Measurements from ENCODE around the gene GPR108. TPM values are rescaled to one million over a fixed set of nuclear protein-coding genes. Genes with fewer than 3 reads are reported as not detected.
"Not testable (repeated sequence)": the region's sequence is repeated elsewhere in the genome, so short reads cannot be mapped to it uniquely, and the experiment has no call there.

GPR108 gene
- total RNA-seq, 4 donors from 2014 or later, result 38.2 to 61.7 (median 48.2) TPM

GRCh38 chr19:6767357-6768235, 30.2 kb upstream of the GPR108 start, which contains the start of gene SH2D3A:
SH2D3A (minus strand) TSS chr19:6767435; CDS start chr19:6763748, 3,687 bp downstream.
- intact Hi-C loops (cut with DNase I), result no loop called here
- Histone ChIP-seq H3K4me1 (peaks cover 17 to 22% (median 21%) of the 10 kb centered on the region in 4 donors), H3K9me3 (no peaks in the 10 kb centered on the region), H3K36me3 (no peaks in the 10 kb centered on the region), H3K27me3 (peaks cover 0 to 81% (median 20%) of the 10 kb centered on the region in 4 donors), H3K27ac (replicated peaks in 1 of 4) (peak within 1 kb of the TSS in 2 of 4 donors; percentile 10 to 28), H3K4me3 (peak within 1 kb of the TSS; percentile 21 to 55 (median 38))
- no peak for DNase-seq (ENCODE audit: extremely low spot score)
- 7% methylated on average over 41 of the region's 47 CpGs for WGBS
- TF ChIP-seq CTCF (IDR thresholded peaks at IDR 0.05) (no peak), POLR2A (IDR thresholded peaks at IDR 0.05; ENCODE audit: low read depth) (no peak), EP300 (IDR thresholded peaks at IDR 0.05) (no peak), POLR2AphosphoS5 (IDR thresholded peaks at IDR 0.05) (no peak)

- H3K27me3 ChIP-seq, result peaks cover 0 to 75% (median 20%) of the 10 kb centered on the region in 4 donors
- H3K27ac ChIP-seq (replicated peaks in 1 of 4), result peak overlapping the region in 1 of 4 donors; percentile 28
- peaks cover 17 to 22% (median 21%) of the 10 kb centered on the region in 4 donors for H3K4me1 ChIP-seq
- H3K4me3 ChIP-seq, result peak overlapping the region; percentile 21 to 55 (median 38)
- DNase-seq (ENCODE audit: extremely low spot score), result no peak
- WGBS, result 2% methylated on average over 9 of the region's 15 CpGs
- H3K36me3 ChIP-seq, result no peaks in the 10 kb centered on the region
- TF ChIP-seq CTCF (IDR thresholded peaks at IDR 0.05) (no peak), POLR2A (IDR thresholded peaks at IDR 0.05; ENCODE audit: low read depth) (no peak), EP300 (IDR thresholded peaks at IDR 0.05) (no peak), POLR2AphosphoS5 (IDR thresholded peaks at IDR 0.05) (no peak)
- intact Hi-C loops (cut with DNase I), result no loop called here
- no peaks in the 10 kb centered on the region for H3K9me3 ChIP-seq
Observed at GRCh38 chr19:6767081-6767356, 29.6 kb upstream of the GPR108 start.

GRCh38 chr19:6766357-6767080, 29.1 kb upstream of the GPR108 start:
- no peaks in the 10 kb centered on the region for H3K36me3 ChIP-seq
- no peak for DNase-seq (ENCODE audit: extremely low spot score)
- H3K9me3 ChIP-seq, result no peaks in the 10 kb centered on the region
- peak overlapping the region in 1 of 4 donors; percentile 28 for H3K27ac ChIP-seq (replicated peaks in 1 of 4)
- peak overlapping the region; percentile 21 to 55 (median 38) for H3K4me3 ChIP-seq
- intact Hi-C loops (cut with DNase I), result no loop called here
- peaks cover 0 to 77% (median 20%) of the 10 kb centered on the region in 4 donors for H3K27me3 ChIP-seq
- 26% methylated on average over 16 of the region's 16 CpGs for WGBS
- TF ChIP-seq POLR2A (IDR thresholded peaks at IDR 0.05; ENCODE audit: low read depth), result no peak
- TF ChIP-seq POLR2AphosphoS5 (IDR thresholded peaks at IDR 0.05), result no peak
- TF ChIP-seq CTCF (IDR thresholded peaks at IDR 0.05), result no peak
- TF ChIP-seq EP300 (IDR thresholded peaks at IDR 0.05), result no peak
- H3K4me1 ChIP-seq, result peaks cover 17 to 22% (median 21%) of the 10 kb centered on the region in 4 donors

GRCh38 chr19:6765738-6766356, 28.5 kb upstream of the GPR108 start:
- H3K4me1 ChIP-seq, result peaks cover 17 to 22% (median 21%) of the 10 kb centered on the region in 4 donors
- H3K27me3 ChIP-seq, result peaks cover 0 to 80% (median 20%) of the 10 kb centered on the region in 4 donors
- H3K36me3 ChIP-seq, result no peaks in the 10 kb centered on the region
- H3K9me3 ChIP-seq, result no peaks in the 10 kb centered on the region
- H3K27ac ChIP-seq (replicated peaks in 1 of 4), result no peak overlapping the region
- 53% methylated on average over 5 of the region's 8 CpGs for WGBS
- H3K4me3 ChIP-seq, result no peak overlapping the region
- no peak for TF ChIP-seq CTCF (IDR thresholded peaks at IDR 0.05)
- no peak for TF ChIP-seq POLR2A (IDR thresholded peaks at IDR 0.05; ENCODE audit: low read depth)
- TF ChIP-seq EP300 (IDR thresholded peaks at IDR 0.05), result no peak
- no peak for TF ChIP-seq POLR2AphosphoS5 (IDR thresholded peaks at IDR 0.05)
- no peak for DNase-seq (ENCODE audit: extremely low spot score)
- intact Hi-C loops (cut with DNase I), result no loop called here

GRCh38 chr19:6762253-6762797, 24.9 kb upstream of the GPR108 start:
- not testable (repeated sequence) for H3K36me3 ChIP-seq
- peaks cover 12 to 16% (median 14%) of the 10 kb centered on the region in 4 donors for H3K4me1 ChIP-seq

More at GRCh38 chr19:6762253-6762797, 24.9 kb upstream of the GPR108 start:
- H3K9me3 ChIP-seq; intact Hi-C loops (cut with DNase I); DNase-seq (ENCODE audit: extremely low spot score); H3K4me3 ChIP-seq; H3K27ac ChIP-seq (replicated peaks in 1 of 4): not testable (repeated sequence)
- H3K27me3 ChIP-seq, result peaks cover 0 to 56% (median 11%) of the 10 kb centered on the region in 4 donors
- WGBS, result 72% methylated on average over 8 of the region's 8 CpGs
